H9 (cell line): ENCODE data around the gene NUP214. TPM values are rescaled to one million over a fixed set of nuclear protein-coding genes. Genes with fewer than 3 reads are reported as not detected.

Source experiments
- DNase-seq: peaks from one replicate; pipeline ENCODE4 v3.0.0-alpha.2; 2017
- H2AFZ ChIP-seq: one replicate; pipeline ENCODE4 v1.6.1; 2013; ENCODE audit warnings: mild to moderate bottlenecking, low read length, control low read depth, moderate library complexity
- H2AK5ac ChIP-seq: 2 replicates; pipeline ENCODE4 v1.6.1; 2013; ENCODE audit warnings: low read length, control low read depth, mixed read lengths; ENCODE audit not compliant: insufficient read length
- H2BK120ac ChIP-seq: one replicate; pipeline ENCODE4 v1.6.1; 2013; ENCODE audit warnings: low read depth, mild to moderate bottlenecking, low read length, control low read depth, inconsistent platforms; ENCODE audit not compliant: poor library complexity, severe bottlenecking
- H2BK12ac ChIP-seq: 2 replicates; pipeline ENCODE4 v1.6.1; 2013; ENCODE audit warnings: low read length, control low read depth, mixed read lengths, low read depth; ENCODE audit not compliant: insufficient read length
- H2BK15ac ChIP-seq: 2 replicates; pipeline ENCODE4 v1.6.1; 2013; ENCODE audit warnings: low read depth, low read length, control low read depth
- H2BK20ac ChIP-seq: one replicate; pipeline ENCODE4 v1.6.1; 2013; ENCODE audit warnings: low read depth, mild to moderate bottlenecking, low read length, control low read depth, inconsistent platforms; ENCODE audit not compliant: poor library complexity, severe bottlenecking
- H2BK5ac ChIP-seq: 2 replicates; pipeline ENCODE4 v1.6.1; 2013; ENCODE audit warnings: low read length, control low read depth, mixed read lengths; ENCODE audit not compliant: insufficient read length
- H3K14ac ChIP-seq: 2 replicates; pipeline ENCODE4 v1.6.1; 2013; ENCODE audit warnings: low read length, control low read depth; ENCODE audit not compliant: insufficient read depth
- H3K18ac ChIP-seq: 2 replicates; pipeline ENCODE4 v1.6.1; 2013; ENCODE audit warnings: low read depth, mild to moderate bottlenecking, mixed read lengths, low read length, control low read depth; ENCODE audit not compliant: insufficient read length
- H3K23ac ChIP-seq: 2 replicates; pipeline ENCODE4 v1.6.1; 2013; ENCODE audit warnings: low read length, control low read depth, mixed read lengths, low read depth; ENCODE audit not compliant: insufficient read length
- H3K23me2 ChIP-seq: 2 replicates; pipeline ENCODE4 v1.6.1; 2013; ENCODE audit warnings: low read depth, mild to moderate bottlenecking, mixed read lengths, low read length, control low read depth; ENCODE audit not compliant: insufficient read length, poor library complexity, severe bottlenecking
- H3K27ac ChIP-seq: 2 replicates; pipeline ENCODE4 v1.5.1; 2013; ENCODE audit warnings: low read length, control low read depth, mixed read lengths, low read depth; ENCODE audit not compliant: insufficient read length
- H3K27me3 ChIP-seq: 2 replicates; pipeline ENCODE4 v1.6.1; 2013; ENCODE audit warnings: low read length, control low read depth, inconsistent platforms; ENCODE audit not compliant: insufficient read depth
- H3K4ac ChIP-seq: 2 replicates; pipeline ENCODE4 v1.6.1; 2013; ENCODE audit warnings: low read depth, mild to moderate bottlenecking, control low read depth, inconsistent platforms, low read length, moderate library complexity
- H3K4me1 ChIP-seq: 2 replicates; pipeline ENCODE4 v1.6.1; 2013; ENCODE audit warnings: low read length, control low read depth, inconsistent platforms; ENCODE audit not compliant: insufficient read depth
- H3K4me2 ChIP-seq: 2 replicates; pipeline ENCODE4 v1.6.1; 2013; ENCODE audit warnings: low read length, control low read depth, mixed read lengths; ENCODE audit not compliant: insufficient read length, insufficient read depth
- H3K56ac ChIP-seq: 2 replicates; pipeline ENCODE4 v1.6.1; 2013; ENCODE audit warnings: low read depth, mild to moderate bottlenecking, mixed read lengths, low read length, control low read depth; ENCODE audit not compliant: insufficient read length
- H3K79me1 ChIP-seq: 2 replicates; pipeline ENCODE4 v1.6.1; 2013; ENCODE audit warnings: low read depth, mild to moderate bottlenecking, moderate library complexity, low read length, control low read depth, inconsistent platforms; ENCODE audit not compliant: insufficient read depth, poor library complexity, severe bottlenecking
- H3K79me2 ChIP-seq: 2 replicates; pipeline ENCODE4 v1.6.1; 2013; ENCODE audit warnings: low read length, control low read depth, inconsistent platforms; ENCODE audit not compliant: insufficient read depth
- H3K9ac ChIP-seq: 2 replicates; pipeline ENCODE4 v1.6.1; 2013; ENCODE audit warnings: low read length, control low read depth, mixed read lengths; ENCODE audit not compliant: insufficient read length; ENCODE audit errors: extremely low read depth
- H3K9me3 ChIP-seq: one replicate; pipeline ENCODE4 v1.6.1; 2013; ENCODE audit warnings: low read depth, low read length, inconsistent platforms; ENCODE audit not compliant: control insufficient read depth
- H3T11ph ChIP-seq: one replicate; pipeline ENCODE4 v1.6.1; 2013; ENCODE audit warnings: mild to moderate bottlenecking, low read length, control low read depth, inconsistent platforms
- H4K20me1 ChIP-seq: one replicate; pipeline ENCODE4 v1.6.1; 2013; ENCODE audit not compliant: control insufficient read depth, insufficient read length, insufficient read depth
- H4K5ac ChIP-seq: 2 replicates; pipeline ENCODE4 v1.6.1; 2013; ENCODE audit warnings: low read depth, mild to moderate bottlenecking, mixed read lengths, low read length, control low read depth; ENCODE audit not compliant: insufficient read length
- H4K8ac ChIP-seq: replicated peaks from 2 replicates; pipeline ENCODE4 v1.6.1; 2013; ENCODE audit warnings: low read length, control low read depth, mixed read lengths, low read depth; ENCODE audit not compliant: insufficient read length
- H4K91ac ChIP-seq: 2 replicates; pipeline ENCODE4 v1.6.1; 2013; ENCODE audit warnings: low read depth, mild to moderate bottlenecking, moderate library complexity, mixed read lengths, low read length, control low read depth; ENCODE audit not compliant: insufficient read length
- H3K27ac Mint-ChIP-seq, 3 experiments: 2 replicates in 2 of 3; 3 replicates in 1 of 3; pipeline ENCODE4 v1.8.0; 2020 to 2021; ENCODE audit warnings: mixed read lengths in 3 of 3, mild to moderate bottlenecking in 1 of 3, moderate library complexity in 1 of 3
- H3K27me3 Mint-ChIP-seq: 2 replicates; pipeline ENCODE4 v1.8.0; 2021; ENCODE audit warnings: low read depth, mild to moderate bottlenecking, moderate library complexity, mixed read lengths
- H3K36me3 Mint-ChIP-seq, 3 experiments: 2 replicates in 2 of 3; 3 replicates in 1 of 3; pipeline ENCODE4 v1.8.0; 2020 to 2021; ENCODE audit warnings: low read depth in 3 of 3, mixed read lengths in 3 of 3; ENCODE audit not compliant: insufficient read depth in 1 of 3
- H3K4me1 Mint-ChIP-seq, 2 experiments: 2 replicates each; pipeline ENCODE4 v1.8.0; 2020; ENCODE audit warnings: mixed read lengths in 2 of 2
- H3K4me3 Mint-ChIP-seq, 2 experiments: 2 replicates in 1 of 2; 3 replicates in 1 of 2; pipeline ENCODE4 v1.8.0; 2020 to 2021; ENCODE audit warnings: mild to moderate bottlenecking in 2 of 2, mixed read lengths in 2 of 2, moderate library complexity in 1 of 2
- H3K9me3 Mint-ChIP-seq, 2 experiments: 2 replicates in 1 of 2; 3 replicates in 1 of 2; pipeline ENCODE4 v1.8.0; 2020; ENCODE audit warnings: mild to moderate bottlenecking in 2 of 2, mixed read lengths in 2 of 2, moderate library complexity in 1 of 2
- CTCF ChIP-seq: fragments of 200-600 bp; sonication (generic); conservative IDR thresholded peaks from 3 replicates; pipeline ENCODE4 v1.8.0; 2021; ENCODE audit warnings: antibody characterized with exemption, mild to moderate bottlenecking
- WGBS: extraction: QIAGEN DNeasy Blood & Tissue Kit; methylation state at CpG from one replicate; pipeline ENCODE4 v1.1.7; 2013; ENCODE audit warnings: missing lambda C conversion rate, low lambda C conversion rate, mixed read lengths; ENCODE audit not compliant: insufficient read length; ENCODE audit errors: extremely low coverage; 5-methylcytosine and 5-hydroxymethylcytosine counted together
- total RNA-seq: library from RNA; stranded (reverse); gene quantifications from 2 replicates; pipeline ENCODE4 v1.2.1, GENCODE V29; 2021

NUP214 gene
- total RNA-seq, 1 experiment from 2014 or later: 53.8 TPM

GRCh38 chr9:131160416-131161112 is 35.2 kb downstream of the NUP214 start:
- no peak overlapping the region for H2BK5ac ChIP-seq
- no peak overlapping the region for H3K27ac ChIP-seq
- WGBS: no CpG with 5 or more reads among the region's 1 CpG
- H4K20me1 ChIP-seq: no peaks in the 10 kb centered on the region
- no peaks in the 10 kb centered on the region for H3K79me1 ChIP-seq
- no peak overlapping the region for H2AK5ac ChIP-seq
- no peak for DNase-seq
- no peak overlapping the region for H3K4me2 ChIP-seq
- H3K4me3 Mint-ChIP-seq: no peak overlapping the region
- no peak overlapping the region for H3K18ac ChIP-seq
- H2BK15ac ChIP-seq: no peak overlapping the region
- H3T11ph ChIP-seq: no peak overlapping the region
- H3K27ac Mint-ChIP-seq: no peak overlapping the region
- H3K79me2 ChIP-seq: no peaks in the 10 kb centered on the region
- TF ChIP-seq CTCF: no peak
- H2BK120ac ChIP-seq: no peak overlapping the region
- no peak overlapping the region for H2BK12ac ChIP-seq
- no peaks in the 10 kb centered on the region for H3K4me1 ChIP-seq
- H3K27me3 Mint-ChIP-seq: no peaks in the 10 kb centered on the region
- H4K8ac ChIP-seq: no peak overlapping the region
- H2BK20ac ChIP-seq: no peak overlapping the region
- no peaks in the 10 kb centered on the region for H3K4me1 Mint-ChIP-seq
- H3K9ac ChIP-seq: no peak overlapping the region
- H3K27me3 ChIP-seq: no peaks in the 10 kb centered on the region
- H3K23me2 ChIP-seq: no peaks in the 10 kb centered on the region
- no peak overlapping the region for H2AFZ ChIP-seq
- no peak overlapping the region for H3K56ac ChIP-seq
- H3K9me3 Mint-ChIP-seq: no peaks in the 10 kb centered on the region
- H4K91ac ChIP-seq: no peak overlapping the region
- H3K9me3 ChIP-seq: no peaks in the 10 kb centered on the region
- H4K5ac ChIP-seq: no peak overlapping the region
- no peak overlapping the region for H3K4ac ChIP-seq
- H3K36me3 Mint-ChIP-seq: peaks cover 10 to 74% (median 41%) of the 10 kb centered on the region in 3 experiments; a peak in 6 of 7 replicates
- no peak overlapping the region for H3K23ac ChIP-seq
- no peak overlapping the region for H3K14ac ChIP-seq
